Motor neuron (in vitro differentiated cells): ENCODE measurements around the gene IMMP2L. TPM values are rescaled to one million over a fixed set of nuclear protein-coding genes. Genes with fewer than 3 reads are reported as not detected.
A peak's percentile ranks its signal among the peaks of the same experiment; 100 is the strongest.
"Not testable (repeated sequence)": the region's sequence is repeated elsewhere in the genome, so short reads cannot be mapped to it uniquely, and the experiment has no call there.

ENCODE experiments used
- ATAC-seq, 8 experiments: fragments of 200-7000 bp; cut with Tn5 transposase; replicated peaks in 6 of 8; 2 replicates each; pipeline ENCODE4 v1.8.0; 2021; ENCODE audit warnings: mild to moderate bottlenecking in 8 of 8, moderate library complexity in 8 of 8
- H3K27ac ChIP-seq, 2 donors: fragments of 250-450 bp; sonication (Bioruptor Pico); 2 replicates each; pipeline ENCODE4 v1.9.0; 2021; ENCODE audit warnings: antibody characterized with exemption in 2 of 2, mild to moderate bottlenecking in 2 of 2, moderate library complexity in 1 of 2
- H3K4me1 ChIP-seq, 2 donors: fragments of 250-450 bp; sonication (Bioruptor Pico); replicated peaks in 1 of 2; 2 replicates each; pipeline ENCODE4 v1.6.1; 2021; ENCODE audit warnings: antibody characterized with exemption in 2 of 2, mild to moderate bottlenecking in 2 of 2, moderate library complexity in 1 of 2
- H3K4me3 ChIP-seq, 5 donors: fragments of 250-450 bp; sonication (Bioruptor Pico); 2 replicates each; pipeline ENCODE4 v1.9.0; 2021; ENCODE audit warnings: antibody characterized with exemption in 5 of 5, mild to moderate bottlenecking in 5 of 5, moderate library complexity in 4 of 5
- WGBS, 10 experiments: fragments of 450-650 bp; shearing (Covaris generic); methylation state at CpG; one replicate each; pipeline ENCODE4 v1.0.0; 2022; 5-methylcytosine and 5-hydroxymethylcytosine counted together
- in situ Hi-C, 9 experiments: fragments of 400-800 bp; cut with MboI; loops; one replicate each; pipeline ENCODE4 v1.15.0; 2021; ENCODE audit warnings: low sequenced_read_pairs in 9 of 9, low pct_unique_long_range_greater_than_20kb in 2 of 9; ENCODE audit not compliant: unreplicated experiment in 9 of 9
- total RNA-seq, 8 experiments: library from RNA; unstranded; fragments of 300-600 nt; gene quantifications; 2 replicates each; pipeline versions ENCODE4 v1.2.3 to v1.2.4, GENCODE V29; 2022

The IMMP2L gene
- total RNA-seq: 10 to 100 TPM in 7 of 8 experiments, 1 to 10 TPM in 1; 9.9 to 78.5 (median 19.3) TPM

- 0 to 8% (median 0%) methylated on average over 1 to 9 of the region's 84 CpGs; no CpG with 5 or more reads in 1 of the 10 experiments for WGBS, 10 experiments
- Histone ChIP-seq H3K27ac (peak within 1 kb of the TSS; percentile 72 to 84), H3K4me1 (peaks cover 11 to 14% of the 10 kb centered on the region in 2 donors), H3K4me3 (peak within 1 kb of the TSS; percentile 79 to 99 (median 94))
- peak; percentile 88 to 95 (median 93) for ATAC-seq
- in situ Hi-C loops: no loop called here
Observed at GRCh38 chr7:111561904-111562732, at the start of gene IMMP2L. IMMP2L (minus strand) TSS chr7:111562492.

- WGBS, 10 experiments: no CpG with 5 or more reads among the region's 58 CpGs
- ATAC-seq, in situ Hi-C loops, H3K4me1 ChIP-seq, H3K27ac ChIP-seq, H3K4me3 ChIP-seq: not testable (repeated sequence)
Observed at GRCh38 chr7:111609483-111610254, 47.4 kb upstream of the IMMP2L start.

GRCh38 chr7:111607621-111608020 is 45.3 kb upstream of the IMMP2L start:
- in situ Hi-C loops: no loop called here
- H3K27ac ChIP-seq: no peak overlapping the region
- ATAC-seq: no peak
- peaks cover 0 to 8% of the 10 kb centered on the region in 2 donors for H3K4me1 ChIP-seq
- H3K4me3 ChIP-seq: no peak overlapping the region
- 25 to 90% (median 63%) methylated on average over 1 to 2 of the region's 2 CpGs; no CpG with 5 or more reads in 1 of the 10 experiments for WGBS, 10 experiments

GRCh38 chr7:111605246-111605645 is 43.0 kb upstream of the IMMP2L start:
- no peak overlapping the region for H3K4me3 ChIP-seq
- ATAC-seq: no peak
- peaks cover 0 to 8% of the 10 kb centered on the region in 2 donors for H3K4me1 ChIP-seq
- no peak overlapping the region for H3K27ac ChIP-seq
- WGBS, 10 experiments: 25 to 100% (median 40%) methylated on average over 1 of the region's 1 CpG; no CpG with 5 or more reads in 5 of the 10 experiments
- in situ Hi-C loops: no loop called here

GRCh38 chr7:111600091-111600490 is 37.8 kb upstream of the IMMP2L start:
- in situ Hi-C loops: no loop called here
- ATAC-seq: no peak
- WGBS, 10 experiments: 50 to 100% (median 88%) methylated on average over 1 of the region's 1 CpG; no CpG with 5 or more reads in 1 of the 10 experiments

GRCh38 chr7:111595780-111596179 is 33.5 kb upstream of the IMMP2L start:
- 40 to 100% (median 90%) methylated on average over 1 of the region's 1 CpG; no CpG with 5 or more reads in 1 of the 10 experiments for WGBS, 10 experiments
- Histone ChIP-seq H3K27ac (no peak overlapping the region), H3K4me1 (no peaks in the 10 kb centered on the region), H3K4me3 (no peak overlapping the region)
- no peak for ATAC-seq
- in situ Hi-C loops: no loop called here

More at GRCh38 chr7:111600091-111600490, 37.8 kb upstream of the IMMP2L start:
- H3K27ac ChIP-seq: no peak overlapping the region
- H3K4me1 ChIP-seq: no peaks in the 10 kb centered on the region
- no peak overlapping the region for H3K4me3 ChIP-seq

- 20 to 100% (median 40%) methylated on average over 1 to 2 of the region's 2 CpGs; no CpG with 5 or more reads in 3 of the 10 experiments for WGBS, 10 experiments
- no peak overlapping the region for H3K4me3 ChIP-seq
- ATAC-seq: peak in 2 of 8 experiments; percentile 31 to 84
- no peak overlapping the region for H3K27ac ChIP-seq
- in situ Hi-C loops: no loop called here
- H3K4me1 ChIP-seq: no peaks in the 10 kb centered on the region
Observed at GRCh38 chr7:111594602-111595001, 32.3 kb upstream of the IMMP2L start.

- WGBS, 10 experiments: 0 to 67% (median 42%) methylated on average over 1 to 2 of the region's 2 CpGs; no CpG with 5 or more reads in 1 of the 10 experiments
- Histone ChIP-seq H3K27ac (no peak overlapping the region), H3K4me3 (no peak overlapping the region), H3K4me1 (no peaks in the 10 kb centered on the region)
- no peak for ATAC-seq
- in situ Hi-C loops: no loop called here
Observed at GRCh38 chr7:111593343-111593742, 31.1 kb upstream of the IMMP2L start.

GRCh38 chr7:111588065-111588433 is 25.8 kb upstream of the IMMP2L start:
- in situ Hi-C loops: no loop called here
- Histone ChIP-seq H3K4me1 (no peaks in the 10 kb centered on the region), H3K27ac (no peak overlapping the region), H3K4me3 (no peak overlapping the region)
- peak in 1 of 8 experiments; percentile 18 for ATAC-seq
- 40 to 100% (median 75%) methylated on average over 1 to 3 of the region's 3 CpGs; no CpG with 5 or more reads in 1 of the 10 experiments for WGBS, 10 experiments

- no peaks in the 10 kb centered on the region for H3K4me1 ChIP-seq
- no peak overlapping the region for H3K4me3 ChIP-seq
- WGBS, 10 experiments: 28 to 98% (median 82%) methylated on average over 1 to 9 of the region's 10 CpGs
- ATAC-seq: peak in 3 of 8 experiments; percentile 41 to 82 (median 80)
- H3K27ac ChIP-seq: no peak overlapping the region
- in situ Hi-C loops: no loop called here
Observed at GRCh38 chr7:111587410-111588064, 25.2 kb upstream of the IMMP2L start.

GRCh38 chr7:111586711-111587409 is 24.6 kb upstream of the IMMP2L start:
- H3K27ac ChIP-seq: no peak overlapping the region
- in situ Hi-C loops: no loop called here
- ATAC-seq: peak in 3 of 8 experiments; percentile 49 to 81 (median 74)
- no peak overlapping the region for H3K4me3 ChIP-seq
- H3K4me1 ChIP-seq: no peaks in the 10 kb centered on the region
- WGBS, 10 experiments: 14 to 86% (median 78%) methylated on average over 1 to 4 of the region's 4 CpGs; no CpG with 5 or more reads in 2 of the 10 experiments

GRCh38 chr7:111581784-111582488 is 19.6 kb upstream of the IMMP2L start:
- 92 to 100% methylated on average over 1 to 2 of the region's 40 CpGs; no CpG with 5 or more reads in 8 of the 10 experiments for WGBS, 10 experiments
- H3K27ac ChIP-seq, H3K4me1 ChIP-seq, in situ Hi-C loops, ATAC-seq, H3K4me3 ChIP-seq: not testable (repeated sequence)
